H1 (cell line): ENCODE data around the gene RFLNA. TPM values are rescaled to one million over a fixed set of nuclear protein-coding genes. Genes with fewer than 3 reads are reported as not detected.

ENCODE experiments used
- CTCF ChIA-PET: fragments of 300-600 bp; sonication (Branson Sonifier 250); formaldehyde crosslinking; loops from one replicate; lab custom pipeline; 2021; ENCODE audit not compliant: partially characterized antibody; lab: Charles Lee
- POLR2A ChIA-PET: fragments of 300-600 bp; sonication (Branson Sonifier 250); formaldehyde crosslinking; loops from one replicate; lab custom pipeline; 2021; ENCODE audit warnings: inconsistent platforms; ENCODE audit not compliant: partially characterized antibody; lab: Charles Lee
- DNase-seq, 2 experiments: peaks; one replicate each; pipeline versions ENCODE4 v3.0.0 to v3.0.0-alpha.2; 2010 to 2022; ENCODE audit warnings: low spot score in 2 of 2, low read depth in 1 of 2, mixed read lengths in 1 of 2
- FAIRE-seq: peaks from 2 replicates; lab custom pipeline; 2011; peaks lifted over from hg19 to GRCh38; lab: Jason Lieb, UNC
- H2AFZ ChIP-seq: 2 replicates; pipeline ENCODE4 v1.8.1; 2012; ENCODE audit warnings: low read length, inconsistent platforms
- H2AK5ac ChIP-seq: 2 replicates; pipeline ENCODE4 v1.6.1; 2013; ENCODE audit warnings: low read depth, low read length
- H2BK120ac ChIP-seq: replicated peaks from 2 replicates; pipeline ENCODE3; 2013; ENCODE audit warnings: low read depth, low read length, inconsistent platforms
- H2BK12ac ChIP-seq: 2 replicates; pipeline ENCODE4 v1.6.1; 2013; ENCODE audit warnings: low read depth, low read length
- H2BK15ac ChIP-seq: 2 replicates; pipeline ENCODE4 v1.6.1; 2013; ENCODE audit warnings: low read length
- H2BK20ac ChIP-seq: 2 replicates; pipeline ENCODE4 v1.6.1; 2013; ENCODE audit warnings: low read length
- H2BK5ac ChIP-seq: 2 replicates; pipeline ENCODE4 v1.6.1; 2013; ENCODE audit warnings: low read depth, low read length
- H3K14ac ChIP-seq: 2 replicates; pipeline ENCODE4 v1.6.1; 2013; ENCODE audit warnings: inconsistent platforms; ENCODE audit not compliant: insufficient read length
- H3K18ac ChIP-seq: 2 replicates; pipeline ENCODE4 v1.6.1; 2013; ENCODE audit warnings: low read length; ENCODE audit errors: extremely low read depth
- H3K23ac ChIP-seq: 2 replicates; pipeline ENCODE4 v1.6.1; 2013; ENCODE audit warnings: inconsistent platforms; ENCODE audit not compliant: insufficient read length
- H3K23me2 ChIP-seq: 2 replicates; pipeline ENCODE4 v1.6.1; 2013; ENCODE audit warnings: low read depth, low read length
- H3K27ac ChIP-seq: 2 replicates; pipeline ENCODE4 v1.6.1; 2011; ENCODE audit warnings: low read depth, low read length, inconsistent platforms
- H3K27me3 ChIP-seq, 4 experiments: replicated peaks in 1 of 4; 1 replicate in 1 of 4; 2 replicates in 3 of 4; pipeline versions ENCODE4 v1.6.1 to v1.8.1; 2011 to 2013; ENCODE audit warnings: low read length in 3 of 4, mild to moderate bottlenecking in 3 of 4, inconsistent platforms in 2 of 4, mixed read lengths in 2 of 4, moderate library complexity in 1 of 4; ENCODE audit not compliant: control insufficient read depth in 3 of 4, insufficient read depth in 3 of 4; ENCODE audit errors: extremely low read depth in 1 of 4
- H3K36me3 ChIP-seq, 4 experiments: 2 replicates each; pipeline versions ENCODE4 v1.6.1 to v1.8.1; 2011 to 2013; ENCODE audit warnings: mild to moderate bottlenecking in 4 of 4, low read length in 3 of 4, moderate library complexity in 2 of 4, control low read depth in 1 of 4, inconsistent platforms in 1 of 4; ENCODE audit not compliant: insufficient read depth in 4 of 4, control insufficient read depth in 2 of 4
- H3K4ac ChIP-seq: replicated peaks from 2 replicates; pipeline ENCODE3; 2013; ENCODE audit warnings: low read length, low read depth, mixed read lengths, inconsistent platforms; ENCODE audit not compliant: insufficient read length
- H3K4me1 ChIP-seq, 4 experiments: replicated peaks in 1 of 4; 1 replicate in 1 of 4; 2 replicates in 3 of 4; pipeline versions ENCODE4 v1.6.1 to v1.8.1; 2011 to 2013; ENCODE audit warnings: low read length in 3 of 4, inconsistent platforms in 2 of 4, mixed read lengths in 1 of 4; ENCODE audit not compliant: insufficient read depth in 4 of 4, control insufficient read depth in 3 of 4
- H3K4me2 ChIP-seq, 2 experiments: 2 replicates each; pipeline versions ENCODE4 v1.6.1 to v1.8.1; 2011 to 2013; ENCODE audit warnings: low read depth in 2 of 2, low read length in 2 of 2, control low read depth in 1 of 2, inconsistent platforms in 1 of 2, mild to moderate bottlenecking in 1 of 2; ENCODE audit not compliant: insufficient read depth in 1 of 2
- H3K4me3 ChIP-seq, 4 experiments: fragments of 200-600, 300-600 bp in 1 of 4; sonication (generic), shearing (Covaris generic), sonication (Bioruptor Twin) in 1 of 4; 2 replicates each; pipeline versions ENCODE4 v1.5.1 to v1.8.1; 2011 to 2016; ENCODE audit warnings: low read length in 4 of 4, low read depth in 3 of 4, control low read depth in 2 of 4, inconsistent platforms in 2 of 4, mild to moderate bottlenecking in 2 of 4, mixed read lengths in 1 of 4, moderate library complexity in 1 of 4; ENCODE audit not compliant: insufficient read depth in 2 of 4; ENCODE audit errors: extremely low read depth in 1 of 4
- H3K56ac ChIP-seq: replicated peaks from 2 replicates; pipeline ENCODE3; 2013; ENCODE audit warnings: low read depth, mild to moderate bottlenecking, mixed read lengths, low read length, inconsistent platforms; ENCODE audit not compliant: insufficient read length
- H3K79me1 ChIP-seq: 2 replicates; pipeline ENCODE4 v1.6.1; 2013; ENCODE audit warnings: low read depth, low read length, control low read depth
- H3K79me2 ChIP-seq, 2 experiments: 2 replicates each; pipeline versions ENCODE4 v1.6.1 to v1.8.1; 2012 to 2013; ENCODE audit warnings: low read length in 2 of 2, mild to moderate bottlenecking in 2 of 2, inconsistent platforms in 1 of 2; ENCODE audit not compliant: insufficient read depth in 2 of 2, control insufficient read depth in 1 of 2
- H3K9ac ChIP-seq, 4 experiments: replicated peaks in 1 of 4; 1 replicate in 1 of 4; 2 replicates in 3 of 4; pipeline versions ENCODE4 v1.6.1 to v1.8.1; 2011 to 2013; ENCODE audit warnings: low read depth in 3 of 4, low read length in 3 of 4, control low read depth in 2 of 4, mild to moderate bottlenecking in 2 of 4, moderate library complexity in 2 of 4, inconsistent platforms in 1 of 4; ENCODE audit errors: extremely low read depth in 1 of 4
- H3K9me3 ChIP-seq, 2 experiments: 2 replicates each; pipeline versions ENCODE4 v1.6.1 to v1.8.1; 2012 to 2013; ENCODE audit warnings: mild to moderate bottlenecking in 2 of 2, moderate library complexity in 2 of 2, control low read depth in 1 of 2, inconsistent platforms in 1 of 2, low read depth in 1 of 2, low read length in 1 of 2, mixed read lengths in 1 of 2; ENCODE audit not compliant: insufficient read depth in 2 of 2
- H4K20me1 ChIP-seq, 2 experiments: replicated peaks in 1 of 2; 2 replicates each; pipeline versions ENCODE3 to v1.8.1; 2011 to 2013; ENCODE audit warnings: inconsistent platforms in 2 of 2, low read length in 2 of 2, mild to moderate bottlenecking in 1 of 2; ENCODE audit not compliant: insufficient read depth in 2 of 2, control insufficient read depth in 1 of 2
- H4K5ac ChIP-seq: 2 replicates; pipeline ENCODE4 v1.6.1; 2013; ENCODE audit warnings: low read length, low read depth, mixed read lengths, inconsistent platforms; ENCODE audit not compliant: insufficient read length
- H4K8ac ChIP-seq: 2 replicates; pipeline ENCODE4 v1.8.0; 2013; ENCODE audit warnings: mild to moderate bottlenecking, moderate library complexity, low read length, inconsistent platforms; ENCODE audit not compliant: insufficient read depth; ENCODE audit errors: extremely low read depth
- H4K91ac ChIP-seq: replicated peaks from 2 replicates; pipeline ENCODE3; 2013; ENCODE audit warnings: low read length, mixed read lengths, inconsistent platforms; ENCODE audit not compliant: insufficient read length
- SP4 ChIP-seq: IDR thresholded peaks from 2 replicates; pipeline ENCODE4 v1.6.1; 2012; ENCODE audit warnings: low read length, inconsistent platforms
- WGBS, 2 experiments: shearing (Covaris generic) in 1 of 2; methylation state at CpG; one replicate each; pipeline versions ENCODE4 v1.1.6 to v1.1.7; 2013 to 2015; ENCODE audit warnings: low lambda C conversion rate in 2 of 2, mixed read lengths in 2 of 2, inconsistent platforms in 1 of 2, low coverage in 1 of 2, missing lambda C conversion rate in 1 of 2; ENCODE audit not compliant: insufficient replicate concordance in 2 of 2, insufficient coverage in 1 of 2, insufficient read length in 1 of 2; ENCODE audit errors: extremely low coverage in 1 of 2, missing lambda C conversion rate in 1 of 2; 5-methylcytosine and 5-hydroxymethylcytosine counted together
- polyA plus RNA-seq, 7 experiments: library from polyadenylated mRNA; depleted of rRNA in 3 of 7; stranded (reverse) in 5 of 7; unstranded in 2 of 7; fragments of >200 nt in 5 of 7; fragments of 200-250 nt in 2 of 7; gene quantifications; 1 replicate in 5 of 7; 2 replicates in 1 of 7; 4 replicates in 1 of 7; pipeline versions ENCODE4 v1.2.1 to v1.2.3, GENCODE V29; 2011 to 2013; ENCODE audit warnings: missing spikeins in 2 of 7, mixed read lengths in 2 of 7
- total RNA-seq: library from RNA; stranded (reverse); fragmentation: NEBNext Ultra II Directional; extraction: Animal tissue kit (Norgen Biotek cat#: 25700); gene quantifications from 2 replicates; pipeline ENCODE4 v1.2.1, GENCODE V29; 2021

RFLNA gene
- total and polyA plus RNA-seq, 2 of the 8 experiments (the other 6 are each of a cell fraction or from before 2014, with no cell fraction given), result 6.4 to 6.6 TPM

GRCh38 chr12:124307556-124307825 lies 12.6 kb downstream of the RFLNA start:
- no peaks in the 10 kb centered on the region for H3K36me3 ChIP-seq
- H2BK5ac ChIP-seq, result no peak overlapping the region
- peaks cover 0 to 3% (median 0%) of the 10 kb centered on the region in 4 experiments; a peak in 1 of 7 replicates for H3K4me1 ChIP-seq
- no peak overlapping the region for H2BK20ac ChIP-seq
- no peak overlapping the region for H3K4me2 ChIP-seq
- no peaks in the 10 kb centered on the region for H3K27me3 ChIP-seq
- 0 out of 2 replicates have a peak overlapping the region, but pooled peaks have one; percentile 27 for H2BK12ac ChIP-seq
- H3K56ac ChIP-seq, result no peak overlapping the region
- H4K8ac ChIP-seq, result peak overlapping the region; percentile 75; the same call in 1 of the 2 replicates
- ChIA-PET CTCF (interaction anchor here (2.4 kb wide), 1 partner anchor 29 kb away, joined by 7 read pairs; no protein-coding TSS in a partner anchor), POLR2A (no interaction called here)
- no peak overlapping the region for H3K27ac ChIP-seq
- H2BK15ac ChIP-seq, result no peak overlapping the region
- H4K5ac ChIP-seq, result no peak overlapping the region
- H3K18ac ChIP-seq, result no peak overlapping the region
- WGBS, 2 experiments, result 93% methylated on average over 10 of the region's 10 CpGs; no CpG with 5 or more reads in 1 of the 2 experiments
- no peak overlapping the region for H4K91ac ChIP-seq
- no peak overlapping the region for H3K14ac ChIP-seq
- no peak overlapping the region for H2AK5ac ChIP-seq
- H3K4me3 ChIP-seq, result no peak overlapping the region
- no peak overlapping the region for H3K9ac ChIP-seq
- H3K79me2 ChIP-seq, result no peaks in the 10 kb centered on the region
- H3K9me3 ChIP-seq, result no peaks in the 10 kb centered on the region
- FAIRE-seq, result no peak
- H2AFZ ChIP-seq, result no peak overlapping the region
- H4K20me1 ChIP-seq, result peaks cover 0 to 1% of the 10 kb centered on the region in 2 experiments
- no peak overlapping the region for H3K4ac ChIP-seq
- H3K79me1 ChIP-seq, result no peaks in the 10 kb centered on the region; the same call in 1 of the 2 replicates
- no peak overlapping the region for H2BK120ac ChIP-seq
- no peak for TF ChIP-seq SP4
- H3K23ac ChIP-seq, result no peak overlapping the region
- DNase-seq, result no peak
- H3K23me2 ChIP-seq, result no peaks in the 10 kb centered on the region
